GM21529 (cell line): ENCODE data around the gene NEDD4L.

Experiments
- ATAC-seq: cut with Tn5 transposase; IDR thresholded peaks from one replicate; pipeline ENCODE4 v1.9.1; 2021; ENCODE audit not compliant: unreplicated experiment

NEDD4L gene

GRCh38 chr18:58177896-58178470, 134.0 kb downstream of the NEDD4L start:
- no peak for ATAC-seq

DNA sequence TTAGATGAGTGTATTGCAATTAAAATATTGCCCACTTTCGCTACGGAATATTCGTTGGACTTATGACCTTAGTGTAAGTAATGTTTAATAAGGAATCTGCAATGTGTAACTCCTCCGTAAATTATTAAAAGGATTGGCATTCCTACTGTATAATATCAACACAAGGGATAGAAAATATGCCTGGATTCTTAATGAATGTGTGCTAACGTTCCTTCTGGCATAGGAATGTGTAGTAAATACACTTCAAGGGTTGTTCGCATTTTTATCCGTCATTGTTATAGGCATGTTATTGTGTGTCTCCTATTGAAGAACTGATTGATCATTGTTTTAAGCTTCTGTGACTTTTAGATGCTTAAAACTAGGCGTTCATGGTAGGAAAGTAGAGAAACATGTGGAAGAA, 134.5 kb downstream of the NEDD4L start:
- ATAC-seq, result no peak

DNA sequence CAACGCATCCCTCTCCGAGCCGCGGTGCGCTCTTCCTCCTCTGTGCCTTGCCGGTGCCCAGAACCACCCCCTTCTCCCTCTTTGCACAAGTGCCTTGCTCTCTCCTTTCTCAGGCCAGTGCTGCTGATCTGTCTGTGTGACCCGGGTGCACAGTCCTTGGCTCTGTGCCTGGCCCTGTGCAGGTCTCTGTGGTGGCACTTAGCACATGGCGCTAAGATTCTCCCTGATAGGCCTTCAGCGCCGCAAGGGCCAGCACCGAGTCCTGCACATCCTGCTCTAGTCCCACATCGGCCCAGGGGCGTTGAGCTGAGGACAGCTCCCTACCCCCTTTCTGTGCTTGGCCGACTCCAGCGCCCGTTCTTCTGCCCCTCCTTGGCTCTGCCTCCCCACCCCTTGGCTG, 136.1 kb downstream of the NEDD4L start:
- no peak for ATAC-seq

DNA sequence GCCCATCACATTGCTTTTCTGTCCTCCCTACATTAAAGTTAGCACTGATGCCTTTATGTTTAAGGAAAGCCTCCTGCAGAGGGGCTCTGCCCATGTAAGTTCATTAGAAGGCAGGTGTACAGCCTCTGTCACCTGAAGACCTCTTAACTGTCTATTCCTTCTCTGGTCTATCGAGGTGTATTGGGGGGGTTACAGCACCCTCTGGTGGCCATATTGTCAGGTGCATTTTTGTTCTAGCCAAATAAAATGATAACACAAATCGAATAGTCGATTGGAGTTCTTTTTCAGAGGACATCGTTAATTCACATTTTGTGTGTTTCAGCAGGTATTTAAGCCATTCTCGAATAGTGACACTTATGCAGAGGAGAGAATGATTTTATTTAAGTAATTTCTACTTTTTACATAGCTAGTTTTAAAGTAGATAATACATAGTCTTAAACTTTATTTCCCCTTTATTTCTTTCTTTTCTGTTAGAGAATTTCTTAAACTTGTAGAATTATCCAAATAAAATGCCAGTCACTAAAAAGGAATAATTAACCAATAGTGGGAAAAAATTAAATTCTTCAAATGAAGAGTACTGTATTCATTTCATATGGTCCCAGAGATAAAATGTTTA, 136.8 kb downstream of the NEDD4L start:
- no peak for ATAC-seq

DNA sequence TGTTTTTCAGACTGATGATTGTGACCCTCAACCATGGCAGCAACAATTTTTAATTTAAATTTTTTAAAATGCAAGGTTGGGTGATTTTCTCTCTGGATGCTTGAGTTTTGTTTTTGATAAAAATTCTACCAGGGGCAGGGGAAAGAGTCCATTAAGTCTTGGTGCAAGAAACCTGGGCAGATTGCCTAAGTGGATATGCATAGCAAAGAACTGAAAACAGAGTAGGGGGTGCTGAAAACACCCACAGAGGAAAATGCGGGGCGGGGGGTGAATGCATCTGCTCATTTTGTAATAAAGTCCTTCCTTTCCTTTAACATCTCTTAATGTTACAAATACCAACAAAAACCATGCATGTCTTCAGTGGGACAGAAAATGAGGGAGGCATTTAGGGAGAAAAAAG, 138.0 kb downstream of the NEDD4L start:
- ATAC-seq, result no peak

- ATAC-seq, result no peak
Observed at GRCh38 chr18:58183226-58183625, 139.2 kb downstream of the NEDD4L start.

GRCh38 chr18:58186258-58186948, 142.4 kb downstream of the NEDD4L start:
- no peak for ATAC-seq

- no peak for ATAC-seq
Observed at GRCh38 chr18:58187674-58188073, 143.6 kb downstream of the NEDD4L start.

DNA sequence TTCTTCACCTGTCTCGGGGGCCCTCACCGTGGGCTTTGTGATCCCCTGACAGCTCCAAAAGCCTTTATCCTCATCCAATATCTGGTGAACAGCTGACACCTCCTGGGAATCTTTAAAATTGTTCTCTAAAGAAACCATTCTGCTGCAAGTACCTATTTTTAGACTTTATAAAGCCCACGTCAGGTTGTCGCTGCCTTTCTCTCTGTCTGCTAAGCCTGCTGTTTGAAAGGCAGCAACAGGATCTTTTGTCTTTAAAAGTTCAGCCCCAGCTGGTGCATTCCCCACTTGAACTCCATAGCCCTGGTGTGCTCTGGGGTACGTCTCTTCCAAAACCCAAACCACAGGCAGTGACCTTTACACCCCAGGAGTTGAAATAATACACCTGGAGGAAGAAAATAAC, 145.0 kb downstream of the NEDD4L start:
- ATAC-seq, result no peak

DNA sequence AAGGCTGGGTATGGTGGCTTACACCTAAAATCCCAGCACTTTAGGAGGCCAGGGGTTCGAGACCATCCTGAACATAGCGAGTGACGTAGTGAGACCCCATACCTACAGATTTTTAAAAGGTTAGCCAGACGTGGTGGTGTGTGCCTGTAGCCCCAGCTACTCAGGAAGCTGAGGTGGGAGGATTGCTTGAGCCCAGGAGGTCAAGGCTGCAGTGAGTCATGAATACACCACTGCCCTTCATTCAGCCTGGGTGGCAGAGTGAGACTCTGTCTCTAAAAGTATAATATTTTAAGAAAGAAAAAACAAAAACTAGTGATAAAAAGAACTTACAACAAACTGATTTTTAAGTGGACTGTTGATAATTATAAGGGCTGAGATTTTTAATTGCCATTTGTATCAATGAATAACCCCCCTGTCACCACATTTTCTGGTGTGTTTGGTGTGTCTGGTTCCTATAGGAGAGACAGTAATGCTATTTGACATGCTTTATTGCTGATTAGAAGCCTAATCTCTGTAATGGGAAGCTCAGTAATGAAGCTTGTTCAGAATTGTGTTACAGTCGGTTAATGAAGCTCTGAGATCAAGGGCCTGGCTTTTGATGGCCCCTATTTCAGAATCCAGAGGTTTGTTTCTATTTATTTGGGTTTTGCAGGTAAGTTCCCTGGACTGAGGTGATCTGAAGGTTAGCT, 147.0 kb downstream of the NEDD4L start:
- ATAC-seq, result no peak

DNA sequence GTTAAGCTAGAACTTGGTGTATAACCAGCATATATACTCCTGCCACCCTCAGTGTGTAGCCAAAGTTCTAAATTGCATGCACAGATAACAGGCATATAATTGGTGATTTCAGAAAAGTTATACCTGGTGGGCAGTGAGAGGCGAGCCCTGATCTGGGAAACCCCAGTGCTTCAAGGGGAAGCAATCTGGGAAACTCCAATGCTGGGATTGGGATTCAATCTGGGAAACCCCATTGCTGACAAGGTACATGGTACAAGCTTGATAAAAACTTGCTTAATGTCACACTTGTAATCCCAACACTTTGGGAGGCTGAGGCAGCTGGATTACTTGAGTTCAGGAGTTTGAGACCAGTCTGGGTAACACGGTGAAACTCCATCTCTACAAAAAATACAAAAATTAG, 147.6 kb downstream of the NEDD4L start:
- ATAC-seq, result no peak

DNA sequence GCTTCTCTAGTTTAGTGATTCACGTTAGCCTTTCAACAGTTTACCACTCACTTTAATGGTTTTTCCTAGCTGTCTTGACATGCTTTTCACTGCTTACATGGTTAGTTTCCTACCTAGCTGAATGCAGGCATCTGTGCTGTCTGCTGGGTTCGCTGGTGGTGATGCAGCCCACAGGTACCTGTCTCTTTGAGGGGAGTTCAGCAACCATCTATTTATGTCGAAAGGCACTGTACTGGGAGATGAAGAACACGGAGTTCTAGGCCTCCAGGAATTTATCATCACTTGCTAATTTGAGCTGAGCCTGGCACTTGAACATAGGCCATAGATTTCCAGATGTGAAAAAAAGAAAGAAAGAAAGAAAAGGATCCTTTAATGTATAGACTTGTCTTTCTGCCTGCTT, 148.5 kb downstream of the NEDD4L start:
- ATAC-seq, result no peak

DNA sequence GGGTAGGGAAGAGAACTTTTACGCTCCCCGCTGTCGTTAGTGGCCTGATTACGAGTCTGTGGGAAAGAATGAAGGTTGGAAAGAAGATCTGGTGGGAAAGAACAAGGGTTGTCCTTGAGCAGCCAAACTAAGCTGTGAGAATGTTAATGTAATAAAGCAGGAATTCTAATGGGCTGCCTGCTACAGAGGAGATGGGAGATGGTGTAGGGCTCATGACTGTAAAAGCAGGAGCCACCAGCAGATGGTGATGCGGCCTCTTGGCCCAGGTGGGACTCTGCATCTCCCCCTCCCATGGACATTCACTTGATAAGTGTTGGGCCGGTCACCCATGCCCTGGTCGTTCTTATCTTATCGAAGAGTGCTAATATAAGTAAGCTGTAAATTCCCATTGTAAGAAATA, 150.0 kb downstream of the NEDD4L start:
- no peak for ATAC-seq

GRCh38 chr18:58195278-58195765, 151.3 kb downstream of the NEDD4L start:
- ATAC-seq, result peak; percentile 53

GRCh38 chr18:58196164-58196563, 152.1 kb downstream of the NEDD4L start:
- ATAC-seq, result no peak

DNA sequence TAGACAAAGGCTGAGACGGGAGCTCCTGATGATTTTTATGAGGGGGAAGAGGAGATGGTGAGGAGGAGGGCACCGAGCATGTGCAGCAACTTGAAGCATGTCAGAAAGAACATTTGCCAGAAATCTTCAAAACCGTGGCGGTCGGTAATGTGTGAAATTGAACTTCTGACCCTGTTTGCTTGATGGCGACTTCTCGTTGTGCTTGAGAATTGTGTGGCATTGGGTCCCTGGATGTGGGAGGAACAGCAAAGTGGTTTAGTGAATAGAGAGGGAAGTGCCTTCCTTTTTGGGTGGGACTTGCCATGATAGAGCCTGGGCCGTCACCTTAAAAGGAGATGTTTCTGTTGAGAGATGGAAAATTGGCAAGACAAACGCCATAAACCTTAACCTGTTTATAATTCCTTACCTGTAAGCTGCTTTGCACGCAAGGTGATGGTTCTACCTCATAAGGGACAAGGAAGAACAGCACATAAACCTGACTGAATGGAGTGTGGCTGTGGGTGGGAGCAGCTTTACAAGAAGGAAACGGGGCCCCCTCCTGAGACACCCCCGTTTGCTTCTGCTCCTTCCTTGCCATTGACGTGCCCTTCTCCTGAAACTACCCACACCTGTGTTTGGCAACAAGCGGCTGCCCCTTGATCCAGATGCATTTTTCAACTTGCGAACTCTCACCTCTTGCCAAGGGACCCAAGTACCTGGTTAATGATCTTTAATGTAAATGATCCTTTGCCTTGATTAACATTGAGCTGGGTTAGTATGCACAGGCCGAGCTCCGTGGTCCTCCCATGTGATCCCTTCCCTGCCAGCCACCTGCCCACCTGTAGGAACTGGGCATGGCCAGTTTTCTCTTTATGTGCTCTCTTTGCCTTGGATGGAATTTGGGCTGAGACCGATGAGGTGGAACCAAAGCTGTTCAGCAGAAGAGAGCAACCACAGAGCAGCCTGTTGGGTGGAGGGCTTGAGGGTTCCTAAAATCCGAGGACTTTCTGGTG, 153.2 kb downstream of the NEDD4L start:
- no peak for ATAC-seq

DNA sequence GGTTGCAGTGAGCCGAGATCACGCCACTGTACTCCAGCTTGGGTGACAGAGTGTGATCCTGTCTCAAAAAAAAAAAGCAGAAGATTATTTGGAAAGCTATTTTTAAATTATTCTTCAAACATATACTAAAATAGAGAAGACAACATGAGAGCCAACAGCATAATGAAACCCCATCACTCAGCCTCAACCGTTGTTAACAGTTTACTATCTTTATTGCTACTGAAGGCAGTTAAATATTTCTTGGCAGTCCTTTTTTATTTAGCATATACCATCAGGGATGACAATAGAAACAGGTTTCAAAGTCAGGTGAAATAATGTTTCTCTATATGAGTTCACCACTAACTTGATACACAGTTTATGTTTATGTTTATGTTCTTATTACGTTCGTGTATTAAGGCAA, 157.2 kb downstream of the NEDD4L start:
- no peak for ATAC-seq

DNA sequence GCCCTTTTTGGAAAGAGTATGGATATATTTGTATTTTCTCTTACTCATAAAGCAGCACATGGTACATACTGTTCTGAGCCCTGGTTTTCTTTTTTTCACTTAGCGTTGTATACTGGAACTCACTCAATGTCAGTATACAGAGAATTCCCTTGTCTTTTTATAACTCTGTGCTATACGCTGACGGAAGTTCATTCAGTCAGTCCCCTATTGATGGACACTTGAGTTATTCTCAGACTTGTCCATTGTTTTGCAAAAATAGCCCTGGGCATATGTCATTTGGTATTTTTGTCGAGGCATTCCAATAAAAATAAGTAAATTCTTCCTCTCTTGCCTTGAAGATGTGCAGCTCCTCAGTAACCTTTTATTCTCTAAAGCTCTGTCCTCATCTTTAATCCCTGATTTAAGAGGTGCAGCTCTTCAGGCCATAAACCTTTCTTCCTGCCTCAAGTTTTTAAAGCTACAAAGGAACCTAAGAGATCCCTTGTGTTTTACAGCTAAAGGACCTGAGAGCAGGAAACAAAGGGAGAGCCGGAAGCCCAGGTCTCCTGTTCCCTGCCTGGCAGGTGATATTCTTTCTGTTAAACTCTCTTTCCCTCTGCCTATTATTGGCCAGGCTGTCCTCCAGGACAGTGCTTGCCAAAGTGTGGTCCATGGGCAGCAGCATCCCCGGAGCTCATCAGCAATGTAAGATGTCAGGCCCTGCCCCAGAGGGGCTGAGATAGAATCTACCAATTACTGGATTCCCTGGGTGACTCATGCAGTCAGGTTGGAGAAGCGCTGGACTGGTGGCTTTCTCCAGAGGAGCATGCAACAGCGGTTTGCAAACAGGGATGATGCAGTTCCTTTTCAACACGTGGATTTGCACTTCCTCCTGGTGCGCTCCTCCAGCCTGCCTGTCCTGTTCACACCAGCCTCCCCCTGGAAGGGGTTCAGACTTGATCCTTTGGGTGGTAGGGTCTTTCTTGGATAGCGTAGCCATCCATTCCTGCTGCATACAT, 158.0 kb downstream of the NEDD4L start:
- ATAC-seq, result no peak

- ATAC-seq, result no peak
Observed at GRCh38 chr18:58204776-58205442, 160.9 kb downstream of the NEDD4L start.
